Measurements from ENCODE around the gene ST8SIA5. TPM values are rescaled to one million over a fixed set of nuclear protein-coding genes. Genes with fewer than 3 reads are reported as not detected.

The ST8SIA5 gene
- total RNA-seq, 2 experiments from 2014 or later: 0.15 TPM; not detected in 1

- ChIA-PET CTCF (interaction anchor here (1.0 to 3.5 kb wide), 2 partner anchors 11 to 46 kb away, joined by 3 to 13 read pairs; partner anchors contain the start of gene LOXHD1), POLR2A (no interaction called here)
- H3K4me1 Mint-ChIP-seq: no peaks in the 10 kb centered on the region
- no peaks in the 10 kb centered on the region for H3K9me3 Mint-ChIP-seq
- H3K4me3 Mint-ChIP-seq: no peak overlapping the region
- no peak overlapping the region for H3K27ac Mint-ChIP-seq
- H3K36me3 Mint-ChIP-seq (ENCODE audit: low read depth): no peaks in the 10 kb centered on the region
- H3K27me3 Mint-ChIP-seq: peaks cover 11% of the 10 kb centered on the region
- DNase-seq: no peak
Measured at GRCh38 chr18:46646468-46646867, 110.4 kb downstream of the ST8SIA5 start.

- Mint-ChIP-seq H3K9me3 (no peaks in the 10 kb centered on the region), H3K36me3 (ENCODE audit: low read depth) (no peaks in the 10 kb centered on the region), H3K4me1 (no peaks in the 10 kb centered on the region), H3K27me3 (peaks cover 8% of the 10 kb centered on the region), H3K27ac (no peak overlapping the region), H3K4me3 (no peak overlapping the region)
- ChIA-PET POLR2A (no interaction called here), CTCF (no interaction called here)
- no peak for DNase-seq
Measured at GRCh38 chr18:46642561-46642960, 114.3 kb downstream of the ST8SIA5 start.

- CTCF ChIA-PET: no interaction called here
- Mint-ChIP-seq H3K4me3 (no peak overlapping the region), H3K9me3 (no peaks in the 10 kb centered on the region), H3K27me3 (peaks cover 8% of the 10 kb centered on the region), H3K36me3 (ENCODE audit: low read depth) (no peaks in the 10 kb centered on the region), H3K4me1 (no peaks in the 10 kb centered on the region), H3K27ac (no peak overlapping the region)
- DNase-seq: no peak
- POLR2A ChIA-PET: no interaction called here
Measured at GRCh38 chr18:46641917-46642316, 114.9 kb downstream of the ST8SIA5 start.

- Mint-ChIP-seq H3K36me3 (ENCODE audit: low read depth) (no peaks in the 10 kb centered on the region), H3K4me3 (no peak overlapping the region), H3K27ac (no peak overlapping the region), H3K9me3 (no peaks in the 10 kb centered on the region), H3K4me1 (no peaks in the 10 kb centered on the region), H3K27me3 (peaks cover 6% of the 10 kb centered on the region)
- ChIA-PET POLR2A (no interaction called here), CTCF (interaction anchor here (1.4 to 1.5 kb wide), 2 partner anchors 19 to 466 kb away, joined by 3 to 4 read pairs; a partner anchor contains a TSS)
- DNase-seq: no peak
Measured at GRCh38 chr18:46639386-46639785, 117.5 kb downstream of the ST8SIA5 start.

GRCh38 chr18:46636040-46636630 lies 120.7 kb downstream of the ST8SIA5 start:
- no peaks in the 10 kb centered on the region for H3K4me1 Mint-ChIP-seq
- no peaks in the 10 kb centered on the region for H3K36me3 Mint-ChIP-seq (ENCODE audit: low read depth)
- DNase-seq: no peak
- H3K9me3 Mint-ChIP-seq: peaks cover 3% of the 10 kb centered on the region
- H3K27ac Mint-ChIP-seq: no peak overlapping the region
- H3K27me3 Mint-ChIP-seq: peaks cover 6% of the 10 kb centered on the region
- CTCF ChIA-PET: no interaction called here
- no peak overlapping the region for H3K4me3 Mint-ChIP-seq
- POLR2A ChIA-PET: no interaction called here

- Mint-ChIP-seq H3K36me3 (ENCODE audit: low read depth) (no peaks in the 10 kb centered on the region), H3K4me3 (no peak overlapping the region), H3K4me1 (peaks cover 18% of the 10 kb centered on the region), H3K9me3 (peaks cover 5% of the 10 kb centered on the region), H3K27me3 (peaks cover 9% of the 10 kb centered on the region), H3K27ac (no peak overlapping the region)
- DNase-seq: no peak
- ChIA-PET POLR2A (no interaction called here), CTCF (interaction anchor here (0.8 to 2.1 kb wide), 4 partner anchors 10 to 25 kb away, joined by 3 to 7 read pairs (median 4); no protein-coding TSS in a partner anchor)
Measured at GRCh38 chr18:46632401-46633071, 124.3 kb downstream of the ST8SIA5 start.

- Mint-ChIP-seq H3K36me3 (ENCODE audit: low read depth) (no peaks in the 10 kb centered on the region), H3K27ac (no peak overlapping the region), H3K4me1 (peaks cover 18% of the 10 kb centered on the region), H3K9me3 (peaks cover 5% of the 10 kb centered on the region), H3K4me3 (no peak overlapping the region), H3K27me3 (peaks cover 11% of the 10 kb centered on the region)
- ChIA-PET CTCF (interaction anchor here (1.2 kb wide), 1 partner anchor 14 kb away, joined by 7 read pairs; no protein-coding TSS in a partner anchor), POLR2A (no interaction called here)
- DNase-seq: no peak
Measured at GRCh38 chr18:46630991-46631390, 125.9 kb downstream of the ST8SIA5 start.

GRCh38 chr18:46630160-46630559 lies 126.7 kb downstream of the ST8SIA5 start:
- ChIA-PET POLR2A (no interaction called here), CTCF (no interaction called here)
- no peaks in the 10 kb centered on the region for H3K36me3 Mint-ChIP-seq (ENCODE audit: low read depth)
- H3K27me3 Mint-ChIP-seq: peaks cover 13% of the 10 kb centered on the region
- peaks cover 18% of the 10 kb centered on the region for H3K4me1 Mint-ChIP-seq
- H3K9me3 Mint-ChIP-seq: peaks cover 5% of the 10 kb centered on the region
- DNase-seq: peak; percentile 13
- H3K4me3 Mint-ChIP-seq: no peak overlapping the region
- H3K27ac Mint-ChIP-seq: peak overlapping the region; percentile 65

GRCh38 chr18:46629361-46629760 lies 127.5 kb downstream of the ST8SIA5 start:
- Mint-ChIP-seq H3K4me1 (peaks cover 23% of the 10 kb centered on the region), H3K27ac (no peak overlapping the region), H3K9me3 (peaks cover 5% of the 10 kb centered on the region), H3K4me3 (no peak overlapping the region), H3K27me3 (peaks cover 13% of the 10 kb centered on the region), H3K36me3 (ENCODE audit: low read depth) (peaks cover 2% of the 10 kb centered on the region)
- ChIA-PET POLR2A (no interaction called here), CTCF (no interaction called here)
- DNase-seq: no peak

- no peak for DNase-seq
- CTCF ChIA-PET: interaction anchor here (1.4 kb wide), 1 partner anchor 30 kb away, joined by 3 read pairs; no protein-coding TSS in a partner anchor
Measured at GRCh38 chr18:46628206-46628605, 128.6 kb downstream of the ST8SIA5 start.

GRCh38 chr18:46627136-46627535 lies 129.7 kb downstream of the ST8SIA5 start:
- peaks cover 5% of the 10 kb centered on the region for H3K9me3 Mint-ChIP-seq
- peaks cover 2% of the 10 kb centered on the region for H3K36me3 Mint-ChIP-seq (ENCODE audit: low read depth)
- no peak for DNase-seq
- H3K4me3 Mint-ChIP-seq: no peak overlapping the region
- no peak overlapping the region for H3K27ac Mint-ChIP-seq
- H3K4me1 Mint-ChIP-seq: peaks cover 43% of the 10 kb centered on the region
- ChIA-PET CTCF (interaction anchor here (0.9 to 1.4 kb wide), 2 partner anchors 10 to 31 kb away, joined by 3 read pairs; no protein-coding TSS in a partner anchor), POLR2A (no interaction called here)
- peaks cover 7% of the 10 kb centered on the region for H3K27me3 Mint-ChIP-seq

More at GRCh38 chr18:46628206-46628605, 128.6 kb downstream of the ST8SIA5 start:
- Mint-ChIP-seq H3K27me3 (peaks cover 13% of the 10 kb centered on the region), H3K9me3 (peaks cover 5% of the 10 kb centered on the region), H3K4me1 (peaks cover 34% of the 10 kb centered on the region), H3K4me3 (no peak overlapping the region), H3K36me3 (ENCODE audit: low read depth) (peaks cover 2% of the 10 kb centered on the region), H3K27ac (no peak overlapping the region)
- POLR2A ChIA-PET: no interaction called here

GRCh38 chr18:46625069-46625468 lies 131.8 kb downstream of the ST8SIA5 start:
- peaks cover 48% of the 10 kb centered on the region for H3K4me1 Mint-ChIP-seq
- POLR2A ChIA-PET: no interaction called here
- CTCF ChIA-PET: interaction anchor here (0.7 to 1.2 kb wide), 4 partner anchors 24 to 788 kb away, joined by 3 read pairs; no protein-coding TSS in a partner anchor
- H3K9me3 Mint-ChIP-seq: no peaks in the 10 kb centered on the region
- no peak for DNase-seq
- H3K27ac Mint-ChIP-seq: no peak overlapping the region
- no peak overlapping the region for H3K4me3 Mint-ChIP-seq
- peaks cover 7% of the 10 kb centered on the region for H3K27me3 Mint-ChIP-seq
- H3K36me3 Mint-ChIP-seq (ENCODE audit: low read depth): peaks cover 2% of the 10 kb centered on the region

GRCh38 chr18:46624127-46624526 lies 132.7 kb downstream of the ST8SIA5 start:
- ChIA-PET POLR2A (no interaction called here), CTCF (interaction anchor here (1.6 kb wide), 1 partner anchor 451 kb away, joined by 5 read pairs; a partner anchor contains a TSS)
- H3K4me1 Mint-ChIP-seq: peaks cover 40% of the 10 kb centered on the region
- peaks cover 7% of the 10 kb centered on the region for H3K27me3 Mint-ChIP-seq
- peak overlapping the region; percentile 94 for H3K27ac Mint-ChIP-seq
- H3K4me3 Mint-ChIP-seq: no peak overlapping the region
- no peaks in the 10 kb centered on the region for H3K9me3 Mint-ChIP-seq
- no peak for DNase-seq
- peaks cover 2% of the 10 kb centered on the region for H3K36me3 Mint-ChIP-seq (ENCODE audit: low read depth)

All from activated CD4-positive, alpha-beta T cell treated with anti-CD3 and anti-CD28 coated beads, Interleukin-2, amount 10 ng/mL, durations not matched to agents 7 days and 5 days (primary cell).